Measurements from ENCODE around the gene OLFML1. TPM values are rescaled to one million over a fixed set of nuclear protein-coding genes. Genes with fewer than 3 reads are reported as not detected.

Gene OLFML1
- total and polyA plus RNA-seq, 2 donors (not counting 3 experiments of a cell fraction or from before 2014, with no cell fraction given), result not detected

GRCh38 chr11:7471071-7471470 is 14.2 kb upstream of the OLFML1 start:
- ChIA-PET CTCF (interaction anchor here (0.6 to 1.1 kb wide), 2 partner anchors 12 to 194 kb away, joined by 3 to 4 read pairs; no protein-coding TSS in a partner anchor), POLR2A (no interaction called here)
- Histone ChIP-seq H3K9me3 (replicated peaks; ENCODE audit: control insufficient read depth, insufficient read depth, low read length) (no peaks in the 10 kb centered on the region), H3K27me3 (ENCODE audit: control insufficient read depth in 2 of 2, insufficient read depth in 2 of 2, low read length in 2 of 2) (no peaks in the 10 kb centered on the region), H3K4me1 (ENCODE audit: control insufficient read depth, extremely low read depth, insufficient read depth, low read length) (no peaks in the 10 kb centered on the region), H3K4me3 (replicated peaks in 1 of 3; ENCODE audit: insufficient read depth in 1 of 3, low read depth in 1 of 3, low read length in 3 of 3) (no peak overlapping the region), H3K9me1 (replicated peaks; ENCODE audit: control insufficient read depth, extremely low read depth, insufficient read depth, low read length) (no peaks in the 10 kb centered on the region), H3K4me2 (ENCODE audit: insufficient read depth, low read length) (no peak overlapping the region), H3K79me2 (ENCODE audit: control insufficient read depth, insufficient read depth, low read length) (no peaks in the 10 kb centered on the region), H2AFZ (ENCODE audit: low read depth, low read length) (no peak overlapping the region), H3K36me3 (ENCODE audit: control insufficient read depth in 2 of 2, extremely low read depth in 1 of 2, insufficient read depth in 2 of 2, low read length in 2 of 2) (no peaks in the 10 kb centered on the region), H3K9ac (replicated peaks; ENCODE audit: extremely low read depth, insufficient read depth, low read length) (no peak overlapping the region), H4K20me1 (replicated peaks; ENCODE audit: control insufficient read depth, extremely low read depth, insufficient read depth, low read length) (no peaks in the 10 kb centered on the region), H3K27ac (ENCODE audit: insufficient read depth, low read depth, low read length) (no peak overlapping the region)
- FAIRE-seq, result no peak
- dilution Hi-C loops (cut with MboI; ENCODE audit: extremely low pct_ligation_motif_present, low sequenced_read_pairs) (no loop called here), intact Hi-C loops (cut with micrococcal nuclease) (no loop called here)
- no peak for DNase-seq (ENCODE audit: low read depth, low spot score)
- TF ChIP-seq EZH2 (IDR thresholded peaks at IDR 0.05; ENCODE audit: borderline replicate concordance, low read depth, low read length, severe bottlenecking), result no peak
- TF ChIP-seq MYC (IDR thresholded peaks at IDR 0.05; ENCODE audit: low read depth, low read length), result no peak
- no peak for TF ChIP-seq POLR2AphosphoS5 (IDR thresholded peaks at IDR 0.05; ENCODE audit: insufficient read depth, low read depth, low read length)
- no peak for TF ChIP-seq JUN (IDR thresholded peaks at IDR 0.05; ENCODE audit: borderline replicate concordance, insufficient read depth, insufficient read length, low read depth)
- no peak for TF ChIP-seq POLR2A (IDR thresholded peaks at IDR 0.05; ENCODE audit: low read depth, low read length)
- TF ChIP-seq FOS (IDR thresholded peaks at IDR 0.05; ENCODE audit: borderline replicate concordance, insufficient read depth, low read length), result no peak
- TF ChIP-seq, protein P1, sequence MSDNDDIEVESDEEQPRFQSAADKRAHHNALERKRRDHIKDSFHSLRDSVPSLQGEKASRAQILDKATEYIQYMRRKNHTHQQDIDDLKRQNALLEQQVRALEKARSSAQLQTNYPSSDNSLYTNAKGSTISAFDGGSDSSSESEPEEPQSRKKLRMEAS (IDR thresholded peaks at IDR 0.05; ENCODE audit: insufficient read depth, insufficient read length), result no peak
- no peak for TF ChIP-seq GATA2 (IDR thresholded peaks at IDR 0.05; ENCODE audit: insufficient read depth, insufficient read length, low read depth, low read length)
- TF ChIP-seq CTCF (IDR thresholded peaks at IDR 0.05; ENCODE audit: extremely low read depth in 1 of 2, insufficient read depth in 1 of 2, low read depth in 1 of 2, low read length in 2 of 2), result no peak
- no TSS peak for BruUV-seq (replicated peaks)
